GM12874 (cell line): Measurements from ENCODE around the gene MCTP1.

ENCODE experiments used
- CTCF ChIP-seq: IDR thresholded peaks from 2 replicates; pipeline ENCODE4 v1.5.1; 2011; ENCODE audit warnings: low read depth, mild to moderate bottlenecking, control low read depth, low read length, moderate library complexity; ENCODE audit not compliant: insufficient read depth

MCTP1 gene

GRCh38 chr5:95113489-95113888 lies 171.4 kb downstream of the MCTP1 start:
- TF ChIP-seq CTCF, result no peak

- TF ChIP-seq CTCF, result no peak
Measured at GRCh38 chr5:95111141-95111540, 173.8 kb downstream of the MCTP1 start.

- no peak for TF ChIP-seq CTCF
Measured at GRCh38 chr5:95110118-95110517, 174.8 kb downstream of the MCTP1 start.

- no peak for TF ChIP-seq CTCF
Measured at GRCh38 chr5:95107138-95107537, 177.8 kb downstream of the MCTP1 start.

- TF ChIP-seq CTCF, result no peak
Measured at GRCh38 chr5:95105638-95106037, 179.3 kb downstream of the MCTP1 start.

GRCh38 chr5:95102687-95103086 lies 182.2 kb downstream of the MCTP1 start:
- no peak for TF ChIP-seq CTCF

- TF ChIP-seq CTCF, result no peak
Measured at GRCh38 chr5:95102080-95102479, 182.8 kb downstream of the MCTP1 start.

GRCh38 chr5:95100551-95100950 lies 184.3 kb downstream of the MCTP1 start:
- no peak for TF ChIP-seq CTCF
